ENCODE results near the gene PKN3. TPM values are rescaled to one million over a fixed set of nuclear protein-coding genes. Genes with fewer than 3 reads are reported as not detected.

The PKN3 gene
- total and polyA plus RNA-seq, 2 of the 13 experiments (the other 11 are each of a cell fraction or from before 2014, with no cell fraction given) = 10.5 to 13.2 TPM

GRCh38 chr9:128656416-128657343, 45.6 kb upstream of the PKN3 start, which contains the start of gene DYNC2I2 (continued):
- TF ChIP-seq ZHX1 (CRISPR knock-in tag; IDR thresholded peaks at IDR 0.05; ENCODE audit: low read depth) (peak; percentile 99), TCF7 (IDR thresholded peaks at IDR 0.05; ENCODE audit: low read depth) (no peak), CBX1 (IDR thresholded peaks at IDR 0.05; ENCODE audit: low read depth) (peak; percentile 58), SOX6 (IDR thresholded peaks at IDR 0.05) (no peak), SOX6 (CRISPR knock-in tag; IDR thresholded peaks at IDR 0.05) (peak; percentile 57), HMGXB4 (CRISPR knock-in tag; IDR thresholded peaks at IDR 0.05; ENCODE audit: borderline replicate concordance in 1 of 2, low read depth in 1 of 2) (peak; percentile 61 to 81), JUN (CRISPR knock-in tag; IDR thresholded peaks at IDR 0.05) (peak; percentile 44; the same call in 1 of the 2 replicates), FUBP1 (CRISPR knock-in tag; IDR thresholded peaks at IDR 0.05; ENCODE audit: borderline replicate concordance) (no peak), ZNF614 (CRISPR knock-in tag; IDR thresholded peaks at IDR 0.05; ENCODE audit: borderline replicate concordance) (peak; percentile 73; the same call in 1 of the 2 replicates), ATF7 (IDR thresholded peaks at IDR 0.05) (no peak), ATF7 (CRISPR knock-in tag; IDR thresholded peaks at IDR 0.05) (no peak), GPBP1L1 (CRISPR knock-in tag; IDR thresholded peaks at IDR 0.05) (no peak), ZNF143 (CRISPR knock-in tag; IDR thresholded peaks at IDR 0.05) (peak; percentile 65; the same call in 1 of the 2 replicates), ZSCAN21 (CRISPR knock-in tag; IDR thresholded peaks at IDR 0.05; ENCODE audit: borderline replicate concordance) (peak; percentile 86), DBP (CRISPR knock-in tag; IDR thresholded peaks at IDR 0.05; ENCODE audit: not compliant biosample characterization) (no peak), HOXD1 (CRISPR knock-in tag; IDR thresholded peaks at IDR 0.05) (no peak; the same call in 1 of the 2 replicates), TBX3 (IDR thresholded peaks at IDR 0.05; ENCODE audit: borderline replicate concordance) (peak; percentile 51; the same call in 1 of the 2 replicates), ZNF264 (CRISPR knock-in tag; IDR thresholded peaks at IDR 0.05) (0 out of 2 replicates have a peak, but pooled peaks have one; percentile 74)
